LNCaP clone FGC (cell line): ENCODE results near the gene SERGEF.

Experiments
- DNase-seq: peaks from one replicate; pipeline ENCODE4 v3.0.0-alpha.2; 2011; ENCODE audit warnings: low read depth
- H3K4me3 ChIP-seq: 2 replicates; pipeline ENCODE4 v1.5.1; 2011; ENCODE audit warnings: mild to moderate bottlenecking, low read depth, low read length, control low read depth
- CTCF ChIP-seq: IDR thresholded peaks from 2 replicates; pipeline ENCODE4 v1.5.1; 2012; ENCODE audit warnings: mild to moderate bottlenecking; ENCODE audit not compliant: control insufficient read depth, insufficient read depth; ENCODE audit errors: extremely low read depth

Gene SERGEF

GRCh38 chr11:18012122-18012905 lies 533 bp downstream of the SERGEF start:
- peak overlapping the region; percentile 80 for H3K4me3 ChIP-seq
- DNase-seq = no peak
- TF ChIP-seq CTCF = no peak

- DNase-seq = no peak
- H3K4me3 ChIP-seq = peak overlapping the region; percentile 80
Measured at GRCh38 chr11:18011633-18012032, 1.2 kb downstream of the SERGEF start.

GRCh38 chr11:18010977-18011586 lies 1.8 kb downstream of the SERGEF start:
- TF ChIP-seq CTCF = no peak
- DNase-seq = no peak
- no peak overlapping the region for H3K4me3 ChIP-seq

More at GRCh38 chr11:18011633-18012032, 1.2 kb downstream of the SERGEF start:
- TF ChIP-seq CTCF = no peak

GRCh38 chr11:18010121-18010670 lies 2.7 kb downstream of the SERGEF start:
- TF ChIP-seq CTCF = no peak
- no peak for DNase-seq
- no peak overlapping the region for H3K4me3 ChIP-seq

- DNase-seq = no peak
- no peak for TF ChIP-seq CTCF
- H3K4me3 ChIP-seq = no peak overlapping the region
Measured at GRCh38 chr11:18005376-18006129, 7.3 kb downstream of the SERGEF start.

- no peak overlapping the region for H3K4me3 ChIP-seq
- DNase-seq = no peak
- no peak for TF ChIP-seq CTCF
Measured at GRCh38 chr11:18001191-18001590, 11.7 kb downstream of the SERGEF start.
